Activated T-helper 17 cell treated with anti-CD3 and anti-CD28 coated beads, Interleukin-2, amount 50 U/mL, for 72 hours (primary cell): ENCODE measurements around the gene NTHL1. TPM values are rescaled to one million over a fixed set of nuclear protein-coding genes. Genes with fewer than 3 reads are reported as not detected.

Experiments
- total RNA-seq, 2 donors: library from RNA; stranded (reverse); gene quantifications; one replicate each; pipeline ENCODE4 v1.2.3, GENCODE V29; 2022

Gene NTHL1
- total RNA-seq, 2 donors from 2014 or later: 13.2 to 37.6 TPM

Other genes starting within 250 kb of the NTHL1 start
- 10 to 100 TPM; 40.9 to 42.0 TPM for gene HAGH, start 221.0 kb downstream of the NTHL1 start, total RNA-seq
- 10 to 100 TPM; 19.2 to 19.3 TPM for gene FAHD1, start 220.6 kb downstream of the NTHL1 start, total RNA-seq
- under 1 TPM in 1 of 2 donors, not detected in 1; 0.79 TPM for gene MEIOB, start 175.7 kb downstream of the NTHL1 start, total RNA-seq
- gene HS3ST6, start 129.4 kb downstream of the NTHL1 start, total RNA-seq: not detected
- gene MSRB1, start 104.6 kb downstream of the NTHL1 start, total RNA-seq: 10 to 100 TPM; 31.5 to 34.3 TPM
- under 1 TPM in 1 of 2 donors, not detected in 1; 0.37 TPM for gene RPL3L, start 93.1 kb downstream of the NTHL1 start, total RNA-seq
- gene NDUFB10, start 88.3 kb downstream of the NTHL1 start, total RNA-seq: 100 to 1,000 TPM in 1 of 2 donors, 10 to 100 TPM in 1; 65.3 to 122 TPM
- gene RPS2, start 83.0 kb downstream of the NTHL1 start, total RNA-seq: 1,000 to 10,000 TPM; 4,570 to 4,579 TPM
- gene RNF151, start 81.0 kb downstream of the NTHL1 start, total RNA-seq: under 1 TPM in 1 of 2 donors, not detected in 1; 0.32 TPM
- 10 to 100 TPM; 23.0 to 37.3 TPM for gene TBL3, start 75.8 kb downstream of the NTHL1 start, total RNA-seq
- 1 to 10 TPM in 1 of 2 donors, not detected in 1; 1.0 TPM for gene NOXO1, start 66.4 kb downstream of the NTHL1 start, total RNA-seq
- 10 to 100 TPM; 12.4 to 28.5 TPM for gene GFER, start 63.6 kb downstream of the NTHL1 start, total RNA-seq
- gene SYNGR3, start 57.9 kb downstream of the NTHL1 start, total RNA-seq: 1 to 10 TPM; 5.9 to 7.9 TPM
- 10 to 100 TPM; 41.2 to 79.6 TPM for gene ZNF598, start 38.0 kb downstream of the NTHL1 start, total RNA-seq
- 1 to 10 TPM in 1 of 2 donors, not detected in 1; 2.8 TPM for gene NPW, start 28.0 kb downstream of the NTHL1 start, total RNA-seq
- gene NHERF2, start 20.9 kb downstream of the NTHL1 start, total RNA-seq: 1 to 10 TPM in 1 of 2 donors, under 1 TPM in 1; 0.21 to 2.9 TPM
- gene TSC2, start 151 bp upstream of the NTHL1 start, total RNA-seq: 10 to 100 TPM; 79.3 to 83.7 TPM
- 100 to 1,000 TPM in 1 of 2 donors, 10 to 100 TPM in 1; 71.8 to 122 TPM for gene PKD1, start 88.1 kb upstream of the NTHL1 start, total RNA-seq
- under 1 TPM; 0.28 to 0.34 TPM for gene RAB26, start 100.8 kb upstream of the NTHL1 start, total RNA-seq
- 10 to 100 TPM; 49.8 to 80.1 TPM for gene TRAF7, start 107.9 kb upstream of the NTHL1 start, total RNA-seq
- gene CASKIN1, start 148.8 kb upstream of the NTHL1 start, total RNA-seq: 1 to 10 TPM in 1 of 2 donors, under 1 TPM in 1; 0.78 to 6.6 TPM
- gene MLST8, start 157.6 kb upstream of the NTHL1 start, total RNA-seq: 10 to 100 TPM; 33.4 to 48.8 TPM
- 1 to 10 TPM; 6.9 to 8.9 TPM for gene BRICD5, start 163.0 kb upstream of the NTHL1 start, total RNA-seq
- 10 to 100 TPM; 11.6 to 21.6 TPM for gene PGP, start 167.0 kb upstream of the NTHL1 start, total RNA-seq
- gene E4F1, start 175.8 kb upstream of the NTHL1 start, total RNA-seq: 10 to 100 TPM; 20.1 to 22.8 TPM
- 1 to 10 TPM; 2.4 to 2.7 TPM for gene DNASE1L2, start 188.6 kb upstream of the NTHL1 start, total RNA-seq
- gene ECI1, start 203.8 kb upstream of the NTHL1 start, total RNA-seq: 10 to 100 TPM; 36.7 to 50.6 TPM
- 100 to 1,000 TPM; 205 to 314 TPM for gene RNPS1, start 220.3 kb upstream of the NTHL1 start, total RNA-seq